Effector memory CD4-positive, alpha-beta T cell (primary cell): ENCODE measurements around the gene NECTIN3.

ENCODE experiments used
- DNase-seq, 3 donors: peaks; one replicate each; pipeline ENCODE4 v3.0.0-alpha.2; 2020
- H3K27ac ChIP-seq: 2 replicates; pipeline ENCODE4 v1.7.0; 2013; ENCODE audit warnings: mild to moderate bottlenecking, low read length, moderate library complexity; ENCODE audit not compliant: insufficient read depth, poor library complexity, severe bottlenecking
- H3K27me3 ChIP-seq: replicated peaks from 2 replicates; pipeline ENCODE4 v1.7.0; 2013; ENCODE audit warnings: mild to moderate bottlenecking, low read length; ENCODE audit not compliant: insufficient read depth, control insufficient read depth, poor library complexity, severe bottlenecking
- H3K36me3 ChIP-seq: 2 replicates; pipeline ENCODE4 v1.7.0; 2013; ENCODE audit warnings: mild to moderate bottlenecking, low read length, moderate library complexity; ENCODE audit not compliant: control insufficient read depth, insufficient read depth
- H3K4me1 ChIP-seq: 2 replicates; pipeline ENCODE4 v1.7.0; 2013; ENCODE audit warnings: low read length, mild to moderate bottlenecking; ENCODE audit not compliant: control insufficient read depth, insufficient read depth, poor library complexity, severe bottlenecking
- H3K4me3 ChIP-seq: 2 replicates; pipeline ENCODE4 v1.7.0; 2013; ENCODE audit warnings: low read length, low read depth, mild to moderate bottlenecking; ENCODE audit not compliant: insufficient read depth, poor library complexity, severe bottlenecking
- H3K9me3 ChIP-seq: 2 replicates; pipeline ENCODE4 v1.7.0; 2013; ENCODE audit warnings: mild to moderate bottlenecking, low read length, moderate library complexity; ENCODE audit not compliant: control insufficient read depth

The NECTIN3 gene

DNA sequence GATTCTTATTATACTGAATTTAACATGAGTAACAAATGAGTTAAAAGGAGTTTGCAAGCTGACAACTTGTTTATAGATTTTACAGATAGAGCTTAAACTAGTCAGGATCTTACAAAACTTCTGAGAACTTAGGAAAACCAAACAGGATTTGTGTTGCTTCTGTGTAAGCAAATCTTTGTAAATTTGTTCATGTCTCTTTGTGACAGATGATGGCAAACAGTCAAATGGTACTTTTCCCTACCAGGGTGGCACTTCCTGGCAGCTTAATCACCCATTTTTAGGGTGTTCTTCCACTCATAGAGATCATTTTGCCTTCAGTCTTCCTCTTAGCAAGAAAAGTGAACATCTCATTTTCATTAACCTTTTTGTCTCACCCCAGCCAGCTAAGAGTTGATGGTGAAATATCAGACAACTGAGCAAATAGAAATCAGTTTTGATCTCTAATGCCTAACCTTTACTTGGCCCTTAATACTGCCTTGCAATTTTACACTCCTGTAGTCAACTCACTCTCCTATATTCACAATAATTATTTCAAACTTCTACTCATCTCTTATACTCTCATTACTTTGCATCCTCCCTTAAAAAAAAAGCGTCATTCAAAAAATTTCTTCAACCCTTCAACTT lies 23.7 kb upstream of the NECTIN3 start:
- no peak for DNase-seq
- no peak overlapping the region for H3K4me3 ChIP-seq
- no peak overlapping the region for H3K27ac ChIP-seq
- H3K4me1 ChIP-seq, result no peaks in the 10 kb centered on the region
- H3K36me3 ChIP-seq, result no peaks in the 10 kb centered on the region
- H3K9me3 ChIP-seq, result no peaks in the 10 kb centered on the region
- H3K27me3 ChIP-seq, result no peaks in the 10 kb centered on the region

DNA sequence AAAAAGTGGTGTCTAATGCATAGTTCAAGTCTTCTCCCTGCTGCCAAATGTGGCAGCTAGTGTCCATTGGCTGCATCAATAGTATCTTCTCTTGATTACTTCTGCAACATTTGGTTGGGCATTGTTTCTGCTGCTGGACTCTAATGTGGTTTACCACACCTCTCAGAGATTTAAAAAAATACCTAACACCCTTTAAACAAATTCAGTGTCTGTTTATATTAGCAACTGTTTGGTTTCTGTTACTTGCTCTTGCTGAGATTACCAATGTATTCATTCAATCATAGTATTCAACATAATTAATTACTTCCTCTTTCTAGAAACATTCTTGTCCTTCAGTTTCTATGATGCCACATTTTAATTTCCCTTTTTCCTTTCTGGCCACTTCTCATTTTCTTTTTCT lies 20.3 kb upstream of the NECTIN3 start:
- DNase-seq, result no peak
- no peaks in the 10 kb centered on the region for H3K27me3 ChIP-seq
- no peaks in the 10 kb centered on the region for H3K36me3 ChIP-seq
- no peak overlapping the region for H3K27ac ChIP-seq
- H3K9me3 ChIP-seq, result no peaks in the 10 kb centered on the region
- no peak overlapping the region for H3K4me3 ChIP-seq
- no peaks in the 10 kb centered on the region for H3K4me1 ChIP-seq

DNA sequence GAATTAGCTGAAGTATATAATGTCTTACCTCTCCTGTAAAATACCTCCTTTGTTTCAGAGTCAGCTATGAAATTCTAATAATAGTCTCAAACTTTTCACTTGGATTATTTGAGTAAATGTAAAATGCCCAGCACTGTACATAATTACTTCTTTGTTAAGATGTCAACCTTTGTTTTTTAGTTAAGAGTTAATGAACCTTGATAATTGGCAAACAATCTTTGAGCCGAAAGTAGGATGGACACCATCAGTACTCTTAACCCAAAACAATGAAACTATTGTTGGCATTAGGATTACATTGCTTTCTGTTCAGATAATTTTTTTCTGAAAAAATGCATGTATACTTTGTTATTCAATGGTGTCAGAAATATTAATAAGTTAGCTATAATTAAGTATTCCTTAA lies 3.0 kb upstream of the NECTIN3 start:
- Histone ChIP-seq H3K36me3 (no peaks in the 10 kb centered on the region), H3K4me3 (no peak overlapping the region), H3K9me3 (no peaks in the 10 kb centered on the region), H3K4me1 (peaks cover 16% of the 10 kb centered on the region), H3K27me3 (no peaks in the 10 kb centered on the region), H3K27ac (no peak overlapping the region)
- no peak for DNase-seq

DNA sequence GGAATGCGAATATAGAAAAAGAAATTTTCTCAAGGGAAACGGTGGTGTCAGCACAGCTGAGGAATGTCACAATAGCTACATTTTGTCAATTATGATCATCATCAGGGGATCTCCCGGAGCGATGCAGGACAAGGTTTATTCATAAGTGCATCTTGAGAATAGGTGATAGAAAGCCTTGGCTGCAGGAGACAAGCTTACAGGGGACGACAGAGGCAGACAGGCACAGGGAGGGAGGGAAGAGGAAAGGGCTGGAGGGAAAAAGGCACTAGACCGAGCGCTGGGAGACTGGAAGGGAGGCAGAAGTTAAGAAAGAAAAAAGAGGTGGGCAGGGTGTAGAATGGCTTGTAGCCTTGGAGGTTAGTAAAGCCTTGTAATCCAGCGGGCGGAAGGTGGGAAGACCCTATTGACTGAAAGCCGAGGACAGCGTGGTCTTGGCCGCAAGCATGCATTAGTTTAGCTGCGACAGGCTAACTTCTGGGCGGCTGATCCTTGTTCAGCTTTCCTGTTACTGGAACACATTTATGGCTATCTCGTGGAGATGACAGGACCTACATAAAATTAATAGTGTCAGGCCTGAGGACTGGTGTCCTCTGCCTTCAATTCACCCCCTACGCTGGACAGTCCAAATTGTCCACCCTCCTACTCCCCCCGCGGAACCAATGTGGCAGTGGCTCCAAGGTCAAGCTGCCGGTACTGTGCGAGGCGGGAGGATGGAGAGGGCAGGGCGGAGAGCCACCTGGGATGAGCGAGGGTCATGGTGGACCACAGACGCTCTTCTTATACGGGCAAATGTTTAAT lies 1.4 kb upstream of the NECTIN3 start:
- peak overlapping the region; percentile 60 for H3K27ac ChIP-seq
- no peaks in the 10 kb centered on the region for H3K9me3 ChIP-seq
- peak in 1 of 3 donors; percentile 1 for DNase-seq
- H3K4me3 ChIP-seq, result peak overlapping the region; percentile 91
- H3K4me1 ChIP-seq, result peaks cover 16% of the 10 kb centered on the region
- H3K27me3 ChIP-seq, result no peaks in the 10 kb centered on the region
- no peaks in the 10 kb centered on the region for H3K36me3 ChIP-seq

DNA sequence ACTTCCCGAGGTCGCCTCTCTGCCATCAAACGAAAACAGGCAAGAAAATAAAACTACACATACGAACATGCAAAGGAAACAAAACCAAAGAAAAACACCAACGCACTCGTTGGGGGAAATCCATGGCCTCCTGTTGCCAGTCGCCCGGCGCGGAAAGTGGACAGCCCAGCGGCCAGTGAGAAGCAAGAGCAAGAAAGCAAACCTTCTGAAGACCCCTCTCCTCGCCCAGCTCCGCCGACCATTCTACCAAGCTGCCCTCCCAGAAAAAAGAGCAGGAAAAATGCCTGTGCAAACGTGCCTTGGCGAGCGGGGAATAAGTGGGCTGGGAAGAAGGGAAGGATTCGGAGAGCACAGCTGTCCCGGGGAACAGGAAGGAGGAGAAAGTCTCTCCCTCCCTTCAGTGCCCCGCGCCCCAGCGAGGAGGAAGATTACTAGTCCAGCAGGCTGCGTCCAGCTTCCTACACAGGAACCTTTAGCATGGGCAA lies 802 bp upstream of the NECTIN3 start:
- H3K27ac ChIP-seq, result peak overlapping the region; percentile 60

DNA sequence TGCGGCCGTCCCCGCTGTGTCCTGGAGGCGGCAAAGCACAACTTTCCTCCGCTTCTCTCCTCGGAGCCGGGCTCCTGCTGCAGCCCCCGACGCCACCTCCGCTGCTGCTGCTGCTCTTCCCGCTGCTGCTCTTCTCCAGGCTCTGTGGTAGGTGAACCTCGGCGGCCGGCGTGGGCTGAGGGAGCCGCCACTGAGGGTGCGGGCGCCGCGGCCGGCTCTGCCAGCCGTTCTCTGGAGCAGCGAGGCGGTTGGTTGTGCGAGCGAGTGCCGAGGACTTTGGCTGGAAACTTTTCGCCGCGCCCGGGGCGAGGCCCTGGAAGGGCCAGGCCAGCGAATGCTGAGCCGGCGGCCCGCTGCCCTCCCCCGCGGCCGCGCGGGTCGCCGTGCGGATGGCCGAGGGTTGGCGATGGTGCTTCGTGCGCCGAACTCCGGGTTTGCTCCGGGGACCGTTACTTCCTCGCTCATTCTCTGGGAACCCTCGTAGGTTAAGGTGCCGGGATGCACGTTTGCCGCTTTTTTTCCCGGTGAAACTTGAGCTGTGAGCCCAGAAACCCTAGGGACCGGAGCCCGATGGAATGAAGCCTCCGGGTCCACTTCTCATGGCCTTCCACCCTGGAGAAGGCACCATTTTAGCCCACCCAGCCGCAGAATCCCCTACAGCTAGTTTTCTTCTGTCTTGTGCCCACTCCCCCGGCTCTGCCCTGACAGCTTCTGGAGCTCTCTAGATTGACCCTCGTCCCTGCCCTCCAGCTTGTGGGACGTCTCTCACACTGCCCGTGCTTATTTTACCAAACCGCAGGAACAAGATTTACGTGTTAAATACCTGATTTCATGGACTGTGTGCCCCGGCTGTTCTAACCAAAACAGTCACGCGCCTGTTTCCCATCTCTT lies 660 bp downstream of the NECTIN3 start:
- H3K27me3 ChIP-seq, result no peaks in the 10 kb centered on the region
- peak in 1 of 3 donors; percentile 7 for DNase-seq
- peak overlapping the region; percentile 91 for H3K4me3 ChIP-seq

More for the DNA sequence above, 802 bp upstream of the NECTIN3 start:
- H3K36me3 ChIP-seq, result no peaks in the 10 kb centered on the region
- no peaks in the 10 kb centered on the region for H3K9me3 ChIP-seq
- H3K27me3 ChIP-seq, result no peaks in the 10 kb centered on the region
- peak overlapping the region; percentile 91 for H3K4me3 ChIP-seq
- H3K4me1 ChIP-seq, result peaks cover 16% of the 10 kb centered on the region
- DNase-seq, result peak in 2 of 3 donors; percentile 4 to 21

DNA sequence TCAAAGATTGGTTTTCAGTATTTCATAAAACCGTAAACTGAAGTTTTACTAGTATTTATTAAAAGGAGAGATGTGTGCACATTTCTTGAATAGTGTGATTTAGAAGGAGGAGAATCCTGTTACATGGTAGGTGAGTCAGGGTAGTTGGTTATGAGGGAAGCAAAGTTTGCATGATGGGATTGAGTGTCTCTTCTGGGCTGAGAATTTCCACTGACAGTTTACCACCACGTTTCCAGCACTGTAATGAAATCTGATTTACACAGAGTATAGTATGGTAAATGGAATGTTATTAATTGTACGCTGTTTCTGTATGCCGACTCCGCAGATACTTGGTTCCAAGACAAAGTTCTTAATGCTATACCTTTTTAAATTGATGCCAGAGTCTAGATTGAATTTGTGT lies 1.6 kb downstream of the NECTIN3 start:
- DNase-seq, result no peak
- Histone ChIP-seq H3K4me3 (no peak overlapping the region), H3K36me3 (no peaks in the 10 kb centered on the region), H3K27ac (no peak overlapping the region), H3K9me3 (no peaks in the 10 kb centered on the region), H3K4me1 (peaks cover 16% of the 10 kb centered on the region), H3K27me3 (no peaks in the 10 kb centered on the region)

More for the DNA sequence above, 660 bp downstream of the NECTIN3 start:
- no peaks in the 10 kb centered on the region for H3K9me3 ChIP-seq
- H3K36me3 ChIP-seq, result no peaks in the 10 kb centered on the region
- H3K4me1 ChIP-seq, result peaks cover 16% of the 10 kb centered on the region
- peak overlapping the region; percentile 17 for H3K27ac ChIP-seq

DNA sequence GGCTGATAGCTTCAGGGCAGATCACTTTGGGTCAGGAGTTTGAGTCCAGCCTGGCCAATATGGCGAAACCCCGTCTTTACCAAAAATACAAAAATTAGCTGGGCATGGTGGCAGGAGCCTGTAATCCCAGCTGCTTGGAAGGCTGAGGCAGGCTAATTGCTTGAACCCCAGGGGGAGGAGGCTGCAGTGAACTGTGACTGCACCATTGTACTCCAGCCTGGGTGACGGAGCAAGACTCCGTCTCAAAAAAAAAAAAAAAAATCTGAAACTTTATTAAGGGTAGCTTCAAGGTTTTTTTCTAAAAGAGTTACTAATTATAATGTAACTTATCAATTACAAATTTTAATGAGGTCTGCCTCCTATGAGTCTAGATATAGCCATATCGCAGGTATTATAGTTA lies 5.1 kb downstream of the NECTIN3 start:
- no peak overlapping the region for H3K27ac ChIP-seq
- H3K9me3 ChIP-seq, result no peaks in the 10 kb centered on the region
- H3K4me3 ChIP-seq, result no peak overlapping the region
- H3K4me1 ChIP-seq, result peaks cover 8% of the 10 kb centered on the region
- no peaks in the 10 kb centered on the region for H3K36me3 ChIP-seq
- no peak for DNase-seq
- H3K27me3 ChIP-seq, result no peaks in the 10 kb centered on the region

DNA sequence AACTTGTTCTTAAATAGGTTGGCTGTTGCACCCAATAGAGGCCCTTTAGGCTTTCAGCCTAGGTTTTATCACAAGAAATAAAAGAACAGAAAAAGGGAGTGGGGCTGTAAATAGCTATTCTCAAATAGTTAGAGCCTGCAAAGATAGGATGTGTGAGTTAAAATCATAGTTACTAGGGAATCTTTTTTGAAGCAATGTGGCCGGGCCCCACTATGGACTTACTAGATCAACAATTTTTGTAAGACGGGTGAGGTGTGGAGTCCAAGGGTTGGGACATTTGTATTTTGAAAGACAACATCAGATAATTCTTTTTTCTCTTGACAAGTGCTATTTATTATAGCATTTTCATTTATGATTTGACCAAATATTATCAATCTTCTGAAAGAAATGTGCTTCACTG lies 5.8 kb downstream of the NECTIN3 start:
- no peak for DNase-seq
- H3K27ac ChIP-seq, result no peak overlapping the region
- no peak overlapping the region for H3K4me3 ChIP-seq
- no peaks in the 10 kb centered on the region for H3K36me3 ChIP-seq
- H3K9me3 ChIP-seq, result no peaks in the 10 kb centered on the region
- no peaks in the 10 kb centered on the region for H3K27me3 ChIP-seq
- H3K4me1 ChIP-seq, result peaks cover 7% of the 10 kb centered on the region
